Measurements from ENCODE around the gene C2orf66. TPM values are rescaled to one million over a fixed set of nuclear protein-coding genes. Genes with fewer than 3 reads are reported as not detected.

The C2orf66 gene
- total and polyA plus RNA-seq, 2 of the 13 experiments (the other 11 are each of a cell fraction or from before 2014, with no cell fraction given): 0.05 TPM; not detected in 1

Small RNA genes within 50 kb of the gene (small RNA-seq; reads per million reads assigned to genes)
- 0 reads per million in 3 experiments for gene AC012486.1 (ENCODE audit: insufficient read depth in 2 of 3, insufficient read length in 3 of 3, low read depth in 2 of 3, low replicate concordance in 1 of 3)

Other genes with a start within 250 kb of the C2orf66 start
- 0.06 and 0.15 TPM in 2 replicates for gene HECW2, start 215.8 kb downstream of the C2orf66 start, total RNA-seq (2016; rRNA removed; fragmentation: Illumina TruSeq; extraction: Trizol)
- gene HECW2, start 215.8 kb downstream of the C2orf66 start, polyA plus RNA-seq (2011; rRNA removed): not detected in 2 replicates
- 9.1 and 32.6 TPM in 2 replicates for gene CCDC150, start 169.6 kb downstream of the C2orf66 start, total RNA-seq (2016; rRNA removed; fragmentation: Illumina TruSeq; extraction: Trizol)
- gene CCDC150, start 169.6 kb downstream of the C2orf66 start, polyA plus RNA-seq (2011; rRNA removed): 10.2 and 14.9 TPM in 2 replicates
- 53.6 and 61.1 TPM in 2 replicates for gene GTF3C3, start 9.7 kb downstream of the C2orf66 start, total RNA-seq (2016; rRNA removed; fragmentation: Illumina TruSeq; extraction: Trizol)
- 42.6 and 43.7 TPM in 2 replicates for gene GTF3C3, start 9.7 kb downstream of the C2orf66 start, polyA plus RNA-seq (2011; rRNA removed)
- 4.8 and 6.4 TPM in 2 replicates for gene PGAP1, start 117.4 kb upstream of the C2orf66 start, total RNA-seq (2016; rRNA removed; fragmentation: Illumina TruSeq; extraction: Trizol)
- 2.9 and 4.1 TPM in 2 replicates for gene PGAP1, start 117.4 kb upstream of the C2orf66 start, polyA plus RNA-seq (2011; rRNA removed)

Data from HepG2 (cell line).